Dedifferentiated amniotic fluid mesenchymal stem cell (primary cell): ENCODE data around the gene OGDHL.
"Not testable (repeated sequence)": the region's sequence is repeated elsewhere in the genome, so short reads cannot be mapped to it uniquely, and the experiment has no call there.

Source experiments
- DNase-seq: peaks from one replicate; pipeline ENCODE4 v3.0.0-alpha.2; 2016; ENCODE audit errors: extremely low spot score

Gene OGDHL

GRCh38 chr10:49756641-49757040, 5.5 kb downstream of the OGDHL start:
- no peak for DNase-seq

- DNase-seq: no peak
Observed at GRCh38 chr10:49756031-49756430, 6.1 kb downstream of the OGDHL start.

GRCh38 chr10:49754951-49755350, 7.2 kb downstream of the OGDHL start:
- DNase-seq: not testable (repeated sequence)

- DNase-seq: no peak
Observed at GRCh38 chr10:49752584-49752983, 9.5 kb downstream of the OGDHL start.

GRCh38 chr10:49751636-49752510, 10.2 kb downstream of the OGDHL start:
- DNase-seq: no peak

- DNase-seq: no peak
Observed at GRCh38 chr10:49751216-49751615, 10.9 kb downstream of the OGDHL start.

- no peak for DNase-seq
Observed at GRCh38 chr10:49750546-49750945, 11.6 kb downstream of the OGDHL start.

GRCh38 chr10:49749556-49750491, 12.3 kb downstream of the OGDHL start:
- no peak for DNase-seq

GRCh38 chr10:49749144-49749543, 13.0 kb downstream of the OGDHL start:
- no peak for DNase-seq

GRCh38 chr10:49748006-49748405, 14.1 kb downstream of the OGDHL start:
- DNase-seq: no peak

- DNase-seq: no peak
Observed at GRCh38 chr10:49747303-49747646, 14.8 kb downstream of the OGDHL start.

- DNase-seq: no peak
Observed at GRCh38 chr10:49746626-49747302, 15.4 kb downstream of the OGDHL start.

- DNase-seq: no peak
Observed at GRCh38 chr10:49745756-49746155, 16.4 kb downstream of the OGDHL start.

- no peak for DNase-seq
Observed at GRCh38 chr10:49744924-49745605, 17.1 kb downstream of the OGDHL start.

GRCh38 chr10:49744091-49744685, 17.9 kb downstream of the OGDHL start:
- no peak for DNase-seq

GRCh38 chr10:49743464-49744075, 18.6 kb downstream of the OGDHL start:
- no peak for DNase-seq

GRCh38 chr10:49742683-49743463, 19.2 kb downstream of the OGDHL start:
- DNase-seq: no peak

- no peak for DNase-seq
Observed at GRCh38 chr10:49741108-49741995, 20.8 kb downstream of the OGDHL start.
